ENCODE data around the gene ZBTB11. TPM values are rescaled to one million over a fixed set of nuclear protein-coding genes. Genes with fewer than 3 reads are reported as not detected.

Gene ZBTB11
- total and polyA plus RNA-seq, 9 of the 15 experiments (the other 6 are each of a cell fraction or from before 2014, with no cell fraction given): 6.2 to 31.9 (median 21.4) TPM

DNA sequence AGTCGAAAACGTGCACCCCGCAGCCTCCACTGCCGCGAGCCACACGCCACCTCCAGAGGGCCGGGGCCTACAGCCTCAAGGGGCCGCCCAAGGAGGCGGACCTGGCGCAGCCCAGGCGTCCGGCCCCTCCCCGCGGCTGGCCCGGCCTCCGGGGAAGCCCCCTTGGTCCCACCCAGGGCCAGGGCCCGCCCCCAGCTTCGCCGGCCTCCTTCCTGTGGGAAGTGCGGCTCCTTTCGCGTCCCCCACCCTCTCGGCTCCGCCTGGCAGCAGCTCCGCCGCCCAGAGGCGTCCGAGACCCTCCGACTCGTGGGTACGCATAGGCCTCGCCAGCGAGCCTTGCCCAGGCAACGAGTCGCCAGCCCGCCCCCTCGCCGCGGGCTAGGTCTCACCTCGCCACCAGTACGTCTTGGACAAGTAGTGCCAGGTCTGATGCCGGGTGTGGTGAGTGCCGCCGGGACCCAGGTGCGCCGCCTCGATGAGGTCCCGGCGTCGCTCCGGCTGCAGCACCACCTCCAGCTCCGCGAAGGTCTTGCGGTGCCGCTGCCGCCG lies 642 bp downstream of the ZBTB11 start (continued):
- TF ChIP-seq, protein P1, sequence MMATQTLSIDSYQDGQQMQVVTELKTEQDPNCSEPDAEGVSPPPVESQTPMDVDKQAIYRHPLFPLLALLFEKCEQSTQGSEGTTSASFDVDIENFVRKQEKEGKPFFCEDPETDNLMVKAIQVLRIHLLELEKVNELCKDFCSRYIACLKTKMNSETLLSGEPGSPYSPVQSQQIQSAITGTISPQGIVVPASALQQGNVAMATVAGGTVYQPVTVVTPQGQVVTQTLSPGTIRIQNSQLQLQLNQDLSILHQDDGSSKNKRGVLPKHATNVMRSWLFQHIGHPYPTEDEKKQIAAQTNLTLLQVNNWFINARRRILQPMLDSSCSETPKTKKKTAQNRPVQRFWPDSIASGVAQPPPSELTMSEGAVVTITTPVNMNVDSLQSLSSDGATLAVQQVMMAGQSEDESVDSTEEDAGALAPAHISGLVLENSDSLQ (IDR thresholded peaks at IDR 0.05): no peak
- TF ChIP-seq, protein P2, sequence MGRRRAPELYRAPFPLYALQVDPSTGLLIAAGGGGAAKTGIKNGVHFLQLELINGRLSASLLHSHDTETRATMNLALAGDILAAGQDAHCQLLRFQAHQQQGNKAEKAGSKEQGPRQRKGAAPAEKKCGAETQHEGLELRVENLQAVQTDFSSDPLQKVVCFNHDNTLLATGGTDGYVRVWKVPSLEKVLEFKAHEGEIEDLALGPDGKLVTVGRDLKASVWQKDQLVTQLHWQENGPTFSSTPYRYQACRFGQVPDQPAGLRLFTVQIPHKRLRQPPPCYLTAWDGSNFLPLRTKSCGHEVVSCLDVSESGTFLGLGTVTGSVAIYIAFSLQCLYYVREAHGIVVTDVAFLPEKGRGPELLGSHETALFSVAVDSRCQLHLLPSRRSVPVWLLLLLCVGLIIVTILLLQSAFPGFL (CRISPR knock-in tag; IDR thresholded peaks at IDR 0.05): no peak
- no peak for TF ChIP-seq PTRF (tag; IDR thresholded peaks at IDR 0.05)
- no peak for TF ChIP-seq CBX8 (IDR thresholded peaks at IDR 0.05; ENCODE audit: borderline replicate concordance, extremely low read depth, low read depth, low read length, poor library complexity, severe bottlenecking)
- no peak for TF ChIP-seq TAL1 (IDR thresholded peaks at IDR 0.05)
- 0 out of 2 replicates have a peak, but pooled peaks have one; percentile 39 for TF ChIP-seq ZNF282 (CRISPR knock-in tag; IDR thresholded peaks at IDR 0.05)
- peak; percentile 50 for TF ChIP-seq TAF9B (IDR thresholded peaks at IDR 0.05; ENCODE audit: partially characterized antibody)
- TF ChIP-seq, protein P3, sequence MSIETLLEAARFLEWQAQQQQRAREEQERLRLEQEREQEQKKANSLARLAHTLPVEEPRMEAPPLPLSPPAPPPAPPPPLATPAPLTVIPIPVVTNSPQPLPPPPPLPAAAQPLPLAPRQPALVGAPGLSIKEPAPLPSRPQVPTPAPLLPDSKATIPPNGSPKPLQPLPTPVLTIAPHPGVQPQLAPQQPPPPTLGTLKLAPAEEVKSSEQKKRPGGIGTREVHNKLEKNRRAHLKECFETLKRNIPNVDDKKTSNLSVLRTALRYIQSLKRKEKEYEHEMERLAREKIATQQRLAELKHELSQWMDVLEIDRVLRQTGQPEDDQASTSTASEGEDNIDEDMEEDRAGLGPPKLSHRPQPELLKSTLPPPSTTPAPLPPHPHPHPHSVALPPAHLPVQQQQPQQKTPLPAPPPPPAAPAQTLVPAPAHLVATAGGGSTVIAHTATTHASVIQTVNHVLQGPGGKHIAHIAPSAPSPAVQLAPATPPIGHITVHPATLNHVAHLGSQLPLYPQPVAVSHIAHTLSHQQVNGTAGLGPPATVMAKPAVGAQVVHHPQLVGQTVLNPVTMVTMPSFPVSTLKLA (conservative IDR thresholded peaks at IDR 0.05): peak; percentile 87 to 96
- TF ChIP-seq ZNF583 (CRISPR knock-in tag; IDR thresholded peaks at IDR 0.05): no peak
- TF ChIP-seq EHMT2 (IDR thresholded peaks at IDR 0.05): no peak
- TF ChIP-seq CAMTA2 (CRISPR knock-in tag; conservative IDR thresholded peaks at IDR 0.05): no peak
- peak; percentile 28 for TF ChIP-seq CHD1 (IDR thresholded peaks at IDR 0.05; ENCODE audit: low read length)
- no peak for TF ChIP-seq ZNF140 (CRISPR knock-in tag; IDR thresholded peaks at IDR 0.05)
- TF ChIP-seq, protein P4, sequence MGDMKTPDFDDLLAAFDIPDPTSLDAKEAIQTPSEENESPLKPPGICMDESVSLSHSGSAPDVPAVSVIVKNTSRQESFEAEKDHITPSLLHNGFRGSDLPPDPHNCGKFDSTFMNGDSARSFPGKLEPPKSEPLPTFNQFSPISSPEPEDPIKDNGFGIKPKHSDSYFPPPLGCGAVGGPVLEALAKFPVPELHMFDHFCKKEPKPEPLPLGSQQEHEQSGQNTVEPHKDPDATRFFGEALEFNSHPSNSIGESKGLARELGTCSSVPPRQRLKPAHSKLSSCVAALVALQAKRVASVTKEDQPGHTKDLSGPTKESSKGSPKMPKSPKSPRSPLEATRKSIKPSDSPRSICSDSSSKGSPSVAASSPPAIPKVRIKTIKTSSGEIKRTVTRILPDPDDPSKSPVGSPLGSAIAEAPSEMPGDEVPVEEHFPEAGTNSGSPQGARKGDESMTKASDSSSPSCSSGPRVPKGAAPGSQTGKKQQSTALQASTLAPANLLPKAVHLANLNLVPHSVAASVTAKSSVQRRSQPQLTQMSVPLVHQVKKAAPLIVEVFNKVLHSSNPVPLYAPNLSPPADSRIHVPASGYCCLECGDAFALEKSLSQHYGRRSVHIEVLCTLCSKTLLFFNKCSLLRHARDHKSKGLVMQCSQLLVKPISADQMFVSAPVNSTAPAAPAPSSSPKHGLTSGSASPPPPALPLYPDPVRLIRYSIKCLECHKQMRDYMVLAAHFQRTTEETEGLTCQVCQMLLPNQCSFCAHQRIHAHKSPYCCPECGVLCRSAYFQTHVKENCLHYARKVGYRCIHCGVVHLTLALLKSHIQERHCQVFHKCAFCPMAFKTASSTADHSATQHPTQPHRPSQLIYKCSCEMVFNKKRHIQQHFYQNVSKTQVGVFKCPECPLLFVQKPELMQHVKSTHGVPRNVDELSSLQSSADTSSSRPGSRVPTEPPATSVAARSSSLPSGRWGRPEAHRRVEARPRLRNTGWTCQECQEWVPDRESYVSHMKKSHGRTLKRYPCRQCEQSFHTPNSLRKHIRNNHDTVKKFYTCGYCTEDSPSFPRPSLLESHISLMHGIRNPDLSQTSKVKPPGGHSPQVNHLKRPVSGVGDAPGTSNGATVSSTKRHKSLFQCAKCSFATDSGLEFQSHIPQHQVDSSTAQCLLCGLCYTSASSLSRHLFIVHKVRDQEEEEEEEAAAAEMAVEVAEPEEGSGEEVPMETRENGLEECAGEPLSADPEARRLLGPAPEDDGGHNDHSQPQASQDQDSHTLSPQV (IDR thresholded peaks at IDR 0.05): no peak
- no peak for TF ChIP-seq PHF21A (IDR thresholded peaks at IDR 0.05; ENCODE audit: borderline replicate concordance, low read depth)
- TF ChIP-seq, protein P5, sequence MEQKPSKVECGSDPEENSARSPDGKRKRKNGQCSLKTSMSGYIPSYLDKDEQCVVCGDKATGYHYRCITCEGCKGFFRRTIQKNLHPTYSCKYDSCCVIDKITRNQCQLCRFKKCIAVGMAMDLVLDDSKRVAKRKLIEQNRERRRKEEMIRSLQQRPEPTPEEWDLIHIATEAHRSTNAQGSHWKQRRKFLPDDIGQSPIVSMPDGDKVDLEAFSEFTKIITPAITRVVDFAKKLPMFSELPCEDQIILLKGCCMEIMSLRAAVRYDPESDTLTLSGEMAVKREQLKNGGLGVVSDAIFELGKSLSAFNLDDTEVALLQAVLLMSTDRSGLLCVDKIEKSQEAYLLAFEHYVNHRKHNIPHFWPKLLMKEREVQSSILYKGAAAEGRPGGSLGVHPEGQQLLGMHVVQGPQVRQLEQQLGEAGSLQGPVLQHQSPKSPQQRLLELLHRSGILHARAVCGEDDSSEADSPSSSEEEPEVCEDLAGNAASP (IDR thresholded peaks at IDR 0.05): no peak
- TF ChIP-seq, protein P6, sequence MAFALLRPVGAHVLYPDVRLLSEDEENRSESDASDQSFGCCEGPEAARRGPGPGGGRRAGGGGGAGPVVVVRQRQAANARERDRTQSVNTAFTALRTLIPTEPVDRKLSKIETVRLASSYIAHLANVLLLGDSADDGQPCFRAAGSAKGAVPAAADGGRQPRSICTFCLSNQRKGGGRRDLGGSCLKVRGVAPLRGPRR (CRISPR knock-in tag; IDR thresholded peaks at IDR 0.05): no peak
- no peak for TF ChIP-seq ZNF12 (CRISPR knock-in tag; IDR thresholded peaks at IDR 0.05)

Measured in K562 (cell line).